ENCODE data around the gene PMAIP1.
"Not testable (repeated sequence)": the region's sequence is repeated elsewhere in the genome, so short reads cannot be mapped to it uniquely, and the experiment has no call there.

PMAIP1 gene

DNA sequence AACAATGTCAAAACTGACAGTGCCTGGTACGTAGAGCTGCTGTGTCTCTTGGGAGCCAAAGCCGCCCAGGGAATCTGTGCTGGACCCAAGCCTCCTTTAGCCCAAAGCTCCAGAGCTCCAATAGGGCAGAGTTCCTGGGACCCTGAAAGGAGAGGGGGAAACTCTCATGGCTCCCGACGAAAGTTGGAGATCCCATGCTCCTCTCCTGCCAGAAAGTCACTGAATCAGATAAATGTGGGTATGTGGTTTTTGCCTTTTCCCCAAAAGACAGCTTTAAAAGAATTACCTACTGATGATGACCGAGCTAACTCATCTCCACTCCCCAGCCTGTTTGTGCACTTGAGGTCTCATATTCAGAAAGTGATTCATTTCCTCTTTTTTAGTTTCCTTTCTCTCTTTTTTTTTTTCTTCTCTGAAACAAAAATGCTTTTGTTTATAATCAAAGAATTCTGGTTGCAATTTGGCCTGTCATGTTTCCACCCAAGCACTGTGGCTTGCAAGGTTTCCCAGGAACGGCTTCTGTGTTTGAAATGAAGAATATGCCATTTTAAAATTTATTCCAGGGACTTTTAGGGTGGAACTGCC is 14.1 kb upstream of the PMAIP1 start:
- no peak for DNase-seq

DNA sequence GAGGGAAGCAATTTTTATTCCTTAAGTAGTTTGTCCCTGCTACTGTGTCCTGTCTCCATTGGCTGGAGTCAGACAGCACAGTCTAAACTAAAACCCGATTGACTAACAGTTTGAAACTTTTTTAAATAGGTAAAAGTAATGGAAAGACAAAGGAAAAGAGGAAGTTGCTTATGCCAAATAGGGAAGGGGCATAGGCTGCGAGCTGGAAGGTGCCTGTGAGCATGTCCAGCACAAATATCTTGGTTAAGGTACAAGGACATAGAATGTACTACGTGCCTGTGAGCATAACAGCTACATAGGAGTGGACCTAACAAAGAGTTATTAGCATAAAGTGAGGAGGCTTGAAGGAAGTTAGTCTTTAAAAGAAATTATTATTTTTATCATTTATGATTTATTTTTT is 13.4 kb upstream of the PMAIP1 start:
- not testable (repeated sequence) for DNase-seq

DNA sequence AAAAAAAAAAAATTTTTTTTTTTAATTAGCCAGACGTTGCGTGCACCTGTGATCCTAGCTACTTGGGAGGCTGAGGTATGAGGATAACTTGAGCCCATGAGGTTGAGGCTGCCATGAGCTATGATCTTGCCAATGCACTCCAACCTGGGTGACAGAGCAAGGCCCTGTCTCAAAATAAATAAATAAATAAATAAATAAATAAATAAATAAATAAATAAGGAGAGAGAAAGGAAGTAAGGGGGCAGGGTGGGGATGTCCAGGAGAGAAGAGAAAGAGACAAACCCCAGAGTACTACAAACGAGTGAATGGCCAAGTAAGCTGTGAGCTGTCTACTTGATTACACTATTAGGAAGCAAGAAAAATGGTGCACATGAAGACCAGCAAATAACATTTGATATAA is 7.7 kb upstream of the PMAIP1 start:
- no peak for DNase-seq

GRCh38 chr18:59893971-59894370 is 5.8 kb upstream of the PMAIP1 start:
- DNase-seq: no peak

DNA sequence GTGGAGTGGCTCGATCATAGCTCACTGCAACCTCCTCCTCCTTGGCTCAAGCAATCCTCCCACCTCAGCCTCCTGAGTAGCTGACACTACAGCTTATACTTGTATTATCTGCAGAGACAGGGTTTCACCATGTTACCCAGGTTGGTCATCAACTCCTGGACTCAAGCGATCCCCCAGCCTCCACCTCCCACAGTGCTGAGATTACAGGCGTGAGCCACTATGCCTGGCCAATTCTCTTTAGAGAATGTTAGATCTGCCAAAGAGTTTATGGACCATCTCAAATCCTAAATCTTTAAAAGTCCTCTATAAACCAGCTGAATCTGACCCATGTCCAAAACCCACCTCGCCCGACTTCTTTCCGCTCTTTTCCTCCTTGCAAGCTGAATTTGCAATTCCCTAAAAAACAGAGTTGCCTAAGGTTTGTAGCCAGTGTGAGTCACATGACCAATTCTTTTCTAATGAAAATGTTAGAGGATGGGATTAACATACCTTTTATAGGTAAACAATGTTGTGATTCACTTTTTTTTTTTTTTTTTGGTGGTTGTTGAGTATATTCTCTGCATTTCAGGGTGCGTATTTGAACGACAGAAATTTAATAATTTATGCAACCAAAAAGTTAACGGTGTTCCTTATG is 2.4 kb upstream of the PMAIP1 start:
- no peak for DNase-seq

- DNase-seq: no peak
Measured at GRCh38 chr18:59898093-59898492, 1.7 kb upstream of the PMAIP1 start.

DNA sequence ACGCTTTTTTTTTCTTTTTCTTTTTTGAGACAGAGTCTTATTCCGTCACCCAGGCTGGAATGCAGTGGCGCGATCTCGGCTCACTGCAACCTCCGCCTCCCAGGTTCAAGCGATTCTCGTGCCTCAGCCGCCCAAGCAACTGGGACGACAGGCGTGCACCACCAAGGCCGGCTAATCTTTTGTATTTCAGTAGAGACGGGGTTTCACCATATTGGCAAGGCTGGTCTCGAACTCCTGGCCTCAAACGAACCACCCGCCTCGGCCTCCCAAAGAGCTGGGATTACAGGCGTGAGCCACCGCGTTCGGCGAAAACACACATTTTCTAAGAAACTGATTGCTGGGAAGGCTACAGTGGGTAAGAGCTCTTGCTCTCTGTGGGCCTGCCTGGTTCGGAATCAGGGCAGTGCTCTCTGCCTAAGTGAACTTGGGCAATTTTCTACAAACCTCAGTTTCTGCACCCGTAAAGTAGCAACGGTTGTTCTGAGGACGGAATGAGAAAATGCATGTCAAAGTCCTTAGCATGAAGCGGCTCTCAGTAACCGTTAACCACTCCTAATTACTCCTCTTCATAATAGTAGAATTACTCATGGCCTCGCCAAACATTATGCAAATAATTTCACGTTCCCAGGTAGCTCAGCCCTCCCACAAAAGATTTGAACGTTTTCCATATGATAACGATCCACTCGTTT is 1.0 kb upstream of the PMAIP1 start:
- no peak for DNase-seq

DNA sequence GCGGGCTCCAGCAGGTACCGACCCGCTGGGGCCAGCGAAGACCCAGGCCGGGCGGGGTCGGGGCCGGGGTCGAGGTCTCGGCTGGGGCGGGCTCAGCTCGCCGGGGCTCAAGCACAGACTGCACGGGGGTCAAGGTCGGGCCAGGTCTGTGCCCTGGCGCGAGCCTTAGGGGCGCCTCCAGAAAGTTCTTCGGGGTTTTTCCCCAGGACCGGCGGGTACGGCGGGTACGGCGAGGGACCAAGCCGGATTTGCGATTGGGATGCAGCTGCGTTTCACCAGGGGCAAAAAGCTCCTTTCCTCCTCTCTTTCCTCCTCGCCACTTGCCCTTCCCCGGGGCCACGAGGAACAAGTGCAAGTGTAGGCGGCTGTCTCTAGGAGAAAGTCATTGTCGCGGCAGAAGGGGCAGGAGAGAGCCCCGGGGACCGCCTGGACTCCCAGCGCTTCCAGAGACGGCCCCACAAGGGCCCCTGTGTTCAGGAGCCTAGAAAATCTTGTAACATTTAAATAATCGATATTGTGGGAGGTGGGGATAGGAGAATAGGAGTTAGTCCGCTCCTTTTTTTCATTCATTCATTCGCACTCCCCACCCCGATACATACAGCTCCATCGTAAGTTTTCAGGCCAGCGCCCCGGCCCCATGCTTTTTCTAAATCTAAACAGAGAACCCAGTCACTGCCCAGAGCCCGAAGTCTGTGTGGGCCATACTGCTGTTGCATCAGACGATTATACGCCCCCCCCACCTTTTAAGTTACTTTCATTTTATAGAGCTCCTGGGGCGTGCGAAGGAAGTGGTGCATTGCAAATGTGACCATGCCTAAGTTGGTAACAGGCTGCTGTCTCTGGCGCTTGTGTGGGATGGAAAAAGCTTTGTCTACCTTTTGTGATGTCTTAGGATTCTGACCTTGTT is 679 bp downstream of the PMAIP1 start:
- DNase-seq: peak; percentile 12

- no peak for DNase-seq
Measured at GRCh38 chr18:59902131-59902992, 2.6 kb downstream of the PMAIP1 start.

DNA sequence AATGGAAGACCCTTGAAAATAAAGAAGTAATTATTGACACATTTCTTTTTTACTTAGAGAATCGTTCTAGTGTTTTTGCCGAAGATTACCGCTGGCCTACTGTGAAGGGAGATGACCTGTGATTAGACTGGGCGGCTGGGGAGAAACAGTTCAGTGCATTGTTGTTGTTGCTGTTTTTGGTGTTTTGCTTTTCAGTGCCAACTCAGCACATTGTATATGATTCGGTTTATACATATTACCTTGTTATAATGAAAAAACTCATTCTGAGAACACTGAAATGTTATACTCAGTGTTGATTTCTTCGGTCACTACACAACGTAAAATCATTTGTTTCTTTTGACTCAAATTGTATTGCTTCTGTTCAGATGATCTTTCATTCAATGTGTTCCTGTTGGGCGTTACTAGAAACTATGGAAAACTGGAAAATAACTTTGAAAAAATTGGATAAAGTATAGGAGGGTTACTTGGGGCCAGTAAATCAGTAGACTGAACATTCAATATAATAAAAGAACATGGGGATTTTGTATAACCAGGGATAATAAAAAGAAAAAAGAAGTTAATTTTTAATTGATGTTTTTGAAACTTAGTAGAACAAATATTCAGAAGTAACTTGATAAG is 3.3 kb downstream of the PMAIP1 start:
- DNase-seq: no peak

- no peak for DNase-seq
Measured at GRCh38 chr18:59904011-59904601, 4.3 kb downstream of the PMAIP1 start.

GRCh38 chr18:59905686-59906091 is 5.9 kb downstream of the PMAIP1 start:
- no peak for DNase-seq

- DNase-seq: no peak
Measured at GRCh38 chr18:59906203-59906602, 6.4 kb downstream of the PMAIP1 start.

GRCh38 chr18:59907172-59907571 is 7.4 kb downstream of the PMAIP1 start:
- DNase-seq: no peak

DNA sequence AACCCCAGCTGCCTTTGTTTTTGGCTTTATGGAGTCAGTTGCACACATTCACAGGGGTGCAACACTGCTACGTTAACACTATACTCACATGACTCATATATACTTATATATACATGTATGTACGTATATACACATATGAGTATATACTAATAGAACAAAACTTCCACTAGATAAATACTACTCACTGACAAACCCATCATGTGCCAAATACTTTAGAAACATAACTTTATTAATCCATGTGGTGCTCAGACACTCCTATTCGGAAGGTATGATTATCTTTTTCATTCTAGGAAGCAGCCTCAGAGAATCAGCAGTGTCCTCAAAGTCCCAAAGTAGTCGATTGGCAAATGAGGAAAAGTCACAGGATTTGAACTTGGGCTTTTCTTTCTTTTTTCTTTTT is 7.9 kb downstream of the PMAIP1 start:
- DNase-seq: no peak

DNA sequence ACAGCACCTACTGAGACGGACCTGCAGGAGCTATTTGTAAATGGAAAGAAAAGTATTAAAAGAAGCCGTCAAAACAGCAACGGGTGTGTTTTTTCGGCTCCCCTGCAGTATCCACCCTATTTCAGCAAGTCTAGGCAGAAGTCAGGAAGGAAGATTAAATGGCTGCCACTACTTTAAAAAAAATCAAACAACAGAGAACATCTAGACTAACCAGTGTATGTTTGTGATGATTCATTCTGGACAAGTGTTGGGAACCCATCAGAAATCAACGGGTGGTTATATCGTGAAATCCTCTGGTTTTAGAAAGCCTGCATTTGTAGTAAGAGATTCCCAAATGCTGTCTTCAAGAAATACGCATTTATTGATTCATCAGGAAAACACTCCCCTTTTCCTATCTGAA is 9.0 kb downstream of the PMAIP1 start:
- no peak for DNase-seq

DNA sequence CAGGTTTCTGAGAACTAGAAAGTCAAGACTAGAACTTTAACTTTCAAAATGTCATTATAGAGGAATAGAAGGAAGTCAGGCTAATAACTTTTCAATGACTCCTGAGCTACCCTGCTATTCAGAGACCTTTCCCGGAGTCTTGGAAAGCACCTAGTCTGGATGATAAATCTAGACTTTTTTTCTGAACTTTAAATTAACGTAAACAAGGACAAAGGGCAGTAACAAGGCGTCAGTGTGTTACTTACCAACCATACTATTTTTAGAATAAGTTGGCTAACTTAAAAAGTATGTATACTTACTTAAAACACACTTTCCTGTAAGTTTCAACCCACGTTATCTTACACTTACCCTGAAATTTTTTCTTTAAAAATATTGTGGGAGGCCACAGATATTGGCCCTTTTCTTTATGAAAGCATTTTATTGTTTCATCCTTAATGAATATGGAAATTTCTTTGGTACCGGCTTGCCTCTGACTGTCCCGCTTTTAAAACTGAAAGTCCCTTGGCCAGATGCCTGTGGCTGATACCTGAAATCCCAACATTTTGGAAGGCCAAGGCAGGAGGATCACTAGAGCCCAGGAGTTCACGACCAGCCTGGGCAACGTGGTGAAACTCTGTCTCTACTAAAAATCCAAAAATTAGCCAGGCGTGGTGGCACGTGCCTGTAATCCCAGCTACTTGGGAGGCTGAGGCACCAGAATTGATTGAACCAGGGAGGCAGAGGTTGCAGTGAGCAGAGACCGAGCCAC is 9.7 kb downstream of the PMAIP1 start:
- DNase-seq: no peak

DNA sequence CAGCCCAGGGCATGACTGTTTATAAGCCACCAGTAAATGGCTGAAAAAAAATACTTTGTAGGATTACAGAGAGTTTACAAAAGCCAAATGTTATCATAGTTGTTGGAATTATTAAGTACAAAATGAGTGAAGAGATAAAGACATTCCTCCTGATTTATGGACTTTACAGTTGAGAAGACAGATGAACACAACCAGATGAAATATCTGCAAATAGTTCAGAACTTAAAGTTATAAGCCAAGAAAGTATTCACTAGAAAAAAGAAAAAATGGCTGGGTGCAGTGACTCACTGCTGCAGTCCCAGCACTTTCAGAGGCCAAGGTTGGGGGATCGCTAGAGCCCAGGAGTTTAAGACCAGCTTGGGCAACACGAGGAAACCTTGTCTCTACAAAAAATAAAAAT is 11.2 kb downstream of the PMAIP1 start:
- no peak for DNase-seq

- no peak for DNase-seq
Measured at GRCh38 chr18:59911600-59911999, 11.8 kb downstream of the PMAIP1 start.

GRCh38 chr18:59912007-59912550 is 12.3 kb downstream of the PMAIP1 start:
- no peak for DNase-seq

DNA sequence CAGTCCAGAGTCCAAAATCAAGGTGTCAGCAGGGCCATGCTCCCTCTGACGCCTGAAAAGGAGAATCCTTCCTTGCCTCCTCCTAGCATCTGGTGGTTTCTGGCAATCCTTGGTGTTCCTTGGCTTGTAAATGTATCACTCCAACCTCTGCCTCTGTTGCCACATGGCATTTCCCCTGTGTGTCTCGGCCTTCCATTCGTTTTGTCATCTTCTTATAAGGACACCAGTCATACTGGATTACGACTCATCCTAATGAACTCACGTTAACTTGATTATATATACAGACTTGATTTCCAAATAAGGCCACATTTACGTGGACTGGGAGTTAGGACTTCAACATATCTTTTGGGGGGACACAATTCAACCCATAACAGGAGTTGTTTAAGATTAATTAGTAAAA is 15.8 kb downstream of the PMAIP1 start:
- DNase-seq: no peak

Data from NCI-H524 treated with DMSO at 0.1 percent for 48 hours (cell line).